Neuronal stem cell (in vitro differentiated cells): Measurements from ENCODE around the gene LPAR3.

Experiments
- DNase-seq: peaks from one replicate; pipeline ENCODE4 v3.0.0-alpha.2; 2013; ENCODE audit warnings: low spot score
- H2AFZ ChIP-seq: one replicate; pipeline ENCODE4 v1.6.1; 2013; ENCODE audit warnings: mild to moderate bottlenecking, low read length, inconsistent platforms
- H2AK5ac ChIP-seq: 2 replicates; pipeline ENCODE4 v1.6.1; 2013; ENCODE audit warnings: low read depth, mild to moderate bottlenecking, inconsistent platforms, low read length, moderate library complexity, mixed read lengths
- H2BK120ac ChIP-seq: 2 replicates; pipeline ENCODE4 v1.6.1; 2013; ENCODE audit warnings: low read depth, mild to moderate bottlenecking, inconsistent platforms, low read length, moderate library complexity, mixed read lengths
- H2BK12ac ChIP-seq: one replicate; pipeline ENCODE4 v1.6.1; 2013; ENCODE audit warnings: low read length, inconsistent platforms
- H2BK15ac ChIP-seq: 2 replicates; pipeline ENCODE4 v1.6.1; 2013; ENCODE audit warnings: mild to moderate bottlenecking, low read length, inconsistent platforms, mixed read lengths
- H2BK5ac ChIP-seq: one replicate; pipeline ENCODE4 v1.6.1; 2013; ENCODE audit warnings: inconsistent platforms, mild to moderate bottlenecking, low read length, moderate library complexity
- H3K14ac ChIP-seq: one replicate; pipeline ENCODE4 v1.6.1; 2013; ENCODE audit warnings: low read length, inconsistent platforms
- H3K18ac ChIP-seq: 2 replicates; pipeline ENCODE4 v1.6.1; 2013; ENCODE audit warnings: low read length, inconsistent platforms
- H3K23ac ChIP-seq: 2 replicates; pipeline ENCODE4 v1.6.1; 2013; ENCODE audit warnings: low read depth, mild to moderate bottlenecking, mixed read lengths, low read length, inconsistent platforms; ENCODE audit not compliant: poor library complexity
- H3K27ac ChIP-seq: replicated peaks from 3 replicates; pipeline ENCODE4 v1.5.1; 2013; ENCODE audit warnings: low read length, inconsistent platforms
- H3K27me3 ChIP-seq, 3 experiments: 2 replicates each; pipeline ENCODE4 v1.6.1; 2013; ENCODE audit warnings: low read length in 3 of 3, mild to moderate bottlenecking in 2 of 3, inconsistent platforms in 1 of 3, low read depth in 1 of 3, mixed read lengths in 1 of 3, moderate library complexity in 1 of 3; ENCODE audit not compliant: control insufficient read depth in 3 of 3, insufficient read depth in 3 of 3
- H3K36me3 ChIP-seq, 2 donors: replicated peaks in 1 of 2; 2 replicates each; pipeline ENCODE4 v1.6.1; 2013; ENCODE audit warnings: low read length in 2 of 2; ENCODE audit not compliant: control insufficient read depth in 2 of 2, insufficient read depth in 2 of 2
- H3K4ac ChIP-seq: 2 replicates; pipeline ENCODE4 v1.6.1; 2013; ENCODE audit warnings: inconsistent platforms, mild to moderate bottlenecking, low read length, moderate library complexity
- H3K4me1 ChIP-seq, 2 donors: 1 replicate in 1 of 2; 2 replicates in 1 of 2; pipeline ENCODE4 v1.6.1; 2013; ENCODE audit warnings: low read length in 2 of 2, low read depth in 1 of 2; ENCODE audit not compliant: control insufficient read depth in 2 of 2, insufficient read depth in 1 of 2
- H3K4me2 ChIP-seq: one replicate; pipeline ENCODE4 v1.6.1; 2013; ENCODE audit warnings: mild to moderate bottlenecking, low read length, inconsistent platforms; ENCODE audit not compliant: insufficient read depth, poor library complexity, severe bottlenecking
- H3K4me3 ChIP-seq, 2 donors: 2 replicates each; pipeline ENCODE4 v1.5.1; 2013; ENCODE audit warnings: low read length in 2 of 2, mild to moderate bottlenecking in 2 of 2, inconsistent platforms in 1 of 2, moderate library complexity in 1 of 2
- H3K79me1 ChIP-seq: one replicate; pipeline ENCODE4 v1.6.1; 2013; ENCODE audit warnings: low read depth, mild to moderate bottlenecking, inconsistent platforms, low read length, moderate library complexity
- H3K9ac ChIP-seq: one replicate; pipeline ENCODE4 v1.6.1; 2013; ENCODE audit warnings: mild to moderate bottlenecking, low read depth, low read length, inconsistent platforms; ENCODE audit not compliant: poor library complexity
- H3K9me3 ChIP-seq, 2 donors: replicated peaks in 1 of 2; 2 replicates each; pipeline versions ENCODE3 to v1.6.1; 2013; ENCODE audit warnings: low read length in 2 of 2, mild to moderate bottlenecking in 2 of 2, inconsistent platforms in 1 of 2, low read depth in 1 of 2, mixed read lengths in 1 of 2, moderate library complexity in 1 of 2; ENCODE audit not compliant: control insufficient read depth in 2 of 2, insufficient read depth in 1 of 2
- H4K8ac ChIP-seq: one replicate; pipeline ENCODE4 v1.6.1; 2013; ENCODE audit warnings: low read depth, mild to moderate bottlenecking, inconsistent platforms, low read length, moderate library complexity
- H4K91ac ChIP-seq: one replicate; pipeline ENCODE4 v1.6.1; 2013; ENCODE audit warnings: low read length, low read depth, mild to moderate bottlenecking, inconsistent platforms; ENCODE audit not compliant: poor library complexity
- WGBS, 2 donors: extraction: QIAGEN DNeasy Blood & Tissue Kit; methylation state at CpG; one replicate each; pipeline ENCODE4 v1.1.7; 2013; ENCODE audit warnings: missing lambda C conversion rate in 2 of 2, mixed read lengths in 1 of 2; ENCODE audit not compliant: insufficient read length in 2 of 2, insufficient replicate concordance in 1 of 2; ENCODE audit errors: extremely low coverage in 2 of 2; 5-methylcytosine and 5-hydroxymethylcytosine counted together

The LPAR3 gene

GRCh38 chr1:84869720-84870119, 23.3 kb downstream of the LPAR3 start:
- Histone ChIP-seq H3K27ac (no peak overlapping the region), H3K4ac (no peak overlapping the region)
- WGBS, 2 donors, result no CpG with 5 or more reads among the region's 1 CpG

GRCh38 chr1:84862810-84863251, 30.2 kb downstream of the LPAR3 start:
- H4K91ac ChIP-seq, result no peak overlapping the region
- no peak for DNase-seq
- H3K9ac ChIP-seq, result no peak overlapping the region
- H2BK5ac ChIP-seq, result no peak overlapping the region
- H2BK12ac ChIP-seq, result no peak overlapping the region
- no peak overlapping the region for H4K8ac ChIP-seq
- H3K27me3 ChIP-seq, result no peaks in the 10 kb centered on the region
- H2BK15ac ChIP-seq, result no peak overlapping the region
- H2AK5ac ChIP-seq, result no peak overlapping the region
- H3K23ac ChIP-seq, result no peak overlapping the region
- H3K4ac ChIP-seq, result no peak overlapping the region
- no peaks in the 10 kb centered on the region for H3K36me3 ChIP-seq
- H2AFZ ChIP-seq, result no peak overlapping the region
- H3K79me1 ChIP-seq, result no peaks in the 10 kb centered on the region
- H3K9me3 ChIP-seq, result peaks cover 0 to 2% of the 10 kb centered on the region in 2 donors
- WGBS, 2 donors, result no CpG with 5 or more reads among the region's 5 CpGs
- H3K14ac ChIP-seq, result no peak overlapping the region
- no peak overlapping the region for H2BK120ac ChIP-seq
- H3K4me1 ChIP-seq, result no peaks in the 10 kb centered on the region
- no peak overlapping the region for H3K27ac ChIP-seq
- no peak overlapping the region for H3K4me2 ChIP-seq
- H3K4me3 ChIP-seq, result no peak overlapping the region
- no peak overlapping the region for H3K18ac ChIP-seq

More at GRCh38 chr1:84869720-84870119, 23.3 kb downstream of the LPAR3 start:
- Histone ChIP-seq H3K9ac (no peak overlapping the region), H2BK15ac (no peak overlapping the region), H2BK120ac (no peak overlapping the region), H3K79me1 (no peaks in the 10 kb centered on the region), H2AFZ (no peak overlapping the region), H3K23ac (no peak overlapping the region), H2AK5ac (no peak overlapping the region), H2BK12ac (no peak overlapping the region), H3K4me2 (no peak overlapping the region), H3K14ac (no peak overlapping the region), H3K9me3 (peaks cover 0 to 2% of the 10 kb centered on the region in 2 donors), H3K18ac (no peak overlapping the region), H4K8ac (no peak overlapping the region), H3K4me1 (no peaks in the 10 kb centered on the region), H3K27me3 (no peaks in the 10 kb centered on the region), H3K36me3 (no peaks in the 10 kb centered on the region), H2BK5ac (no peak overlapping the region), H4K91ac (no peak overlapping the region), H3K4me3 (no peak overlapping the region)
- no peak for DNase-seq

- no peak overlapping the region for H2BK12ac ChIP-seq
- no peak overlapping the region for H3K18ac ChIP-seq
- no peak overlapping the region for H2BK120ac ChIP-seq
- no peaks in the 10 kb centered on the region for H3K4me1 ChIP-seq
- no peaks in the 10 kb centered on the region for H3K27me3 ChIP-seq
- no peak overlapping the region for H4K8ac ChIP-seq
- no peaks in the 10 kb centered on the region for H3K79me1 ChIP-seq
- H3K27ac ChIP-seq, result no peak overlapping the region
- peaks cover 0 to 2% of the 10 kb centered on the region in 2 donors for H3K9me3 ChIP-seq
- no peaks in the 10 kb centered on the region for H3K36me3 ChIP-seq
- H3K4me3 ChIP-seq, result no peak overlapping the region
- no peak overlapping the region for H2BK5ac ChIP-seq
- H3K23ac ChIP-seq, result no peak overlapping the region
- H4K91ac ChIP-seq, result no peak overlapping the region
- H3K14ac ChIP-seq, result no peak overlapping the region
- H3K9ac ChIP-seq, result no peak overlapping the region
- no peak overlapping the region for H3K4me2 ChIP-seq
- WGBS, 2 donors, result no CpG with 5 or more reads among the region's 6 CpGs
- H3K4ac ChIP-seq, result no peak overlapping the region
- no peak overlapping the region for H2BK15ac ChIP-seq
- H2AFZ ChIP-seq, result no peak overlapping the region
- no peak overlapping the region for H2AK5ac ChIP-seq
- DNase-seq, result no peak
Measured at GRCh38 chr1:84861988-84862644, 30.9 kb downstream of the LPAR3 start.

GRCh38 chr1:84861516-84861915, 31.5 kb downstream of the LPAR3 start:
- Histone ChIP-seq H3K9me3 (peaks cover 0 to 2% of the 10 kb centered on the region in 2 donors), H2BK15ac (no peak overlapping the region), H3K14ac (no peak overlapping the region), H2AK5ac (no peak overlapping the region), H4K91ac (no peak overlapping the region), H3K36me3 (no peaks in the 10 kb centered on the region), H3K9ac (no peak overlapping the region), H3K4me2 (no peak overlapping the region), H2BK120ac (no peak overlapping the region), H3K79me1 (no peaks in the 10 kb centered on the region), H3K4me3 (no peak overlapping the region), H4K8ac (no peak overlapping the region), H2BK5ac (no peak overlapping the region), H2BK12ac (no peak overlapping the region), H3K27me3 (no peaks in the 10 kb centered on the region), H3K27ac (no peak overlapping the region), H3K4ac (no peak overlapping the region), H3K23ac (no peak overlapping the region), H2AFZ (no peak overlapping the region), H3K4me1 (no peaks in the 10 kb centered on the region), H3K18ac (no peak overlapping the region)
- DNase-seq, result no peak
- WGBS, 2 donors, result no CpG with 5 or more reads among the region's 1 CpG
